GM12878 (cell line): Measurements from ENCODE around the gene CRYBA2. TPM values are rescaled to one million over a fixed set of nuclear protein-coding genes. Genes with fewer than 3 reads are reported as not detected.

Source experiments
- ATAC-seq: fragments of 200-7000 bp; cut with Tn5 transposase; 3 replicates; pipeline ENCODE4 v1.9.1; 2020; ENCODE audit warnings: mild to moderate bottlenecking, moderate library complexity
- BruUV-seq: library from RNA; stranded (reverse); fragments of 400-500 nt; replicated peaks from 2 replicates; lab custom pipeline; 2021; lab: Mats Ljungman, UMichigan
- CTCF ChIA-PET: fragments of 300-600 bp; sonication (Branson Sonifier 250); formaldehyde crosslinking; extraction: SDS; loops from one replicate; lab custom pipeline; 2021; ENCODE audit warnings: inconsistent platforms; lab: Yijun Ruan, JAX
- POLR2A ChIA-PET: fragments of 350-600 bp; formaldehyde crosslinking; extraction: SDS; loops from one replicate; lab custom pipeline; 2021; ENCODE audit warnings: inconsistent platforms; lab: Charles Lee
- RAD21 ChIA-PET: fragments of 300-600 bp; sonication (Branson Sonifier 250); formaldehyde crosslinking; loops from one replicate; lab custom pipeline; 2023; ENCODE audit warnings: antibody characterized with exemption; ENCODE audit not compliant: unreplicated experiment; lab: Charles Lee
- SMC1A ChIA-PET: fragments of 300-600 bp; sonication (Branson Sonifier 250); formaldehyde crosslinking; loops from one replicate; lab custom pipeline; 2023; ENCODE audit not compliant: unreplicated experiment, uncharacterized antibody; lab: Charles Lee
- DNase-seq: peaks from one replicate; pipeline ENCODE4 v3.0.0-alpha.2; 2011; ENCODE audit warnings: low read depth, low spot score
- FAIRE-seq: peaks from 3 replicates; lab custom pipeline; 2011; peaks lifted over from hg19 to GRCh38; lab: Jason Lieb, UNC
- H2AFZ ChIP-seq: 2 replicates; pipeline ENCODE4 v1.6.0; 2011; ENCODE audit warnings: low read depth, low read length, control low read depth; ENCODE audit not compliant: control insufficient read depth
- H3K27ac ChIP-seq: 2 replicates; pipeline ENCODE4 v1.5.1; 2011; ENCODE audit warnings: control low read depth; ENCODE audit not compliant: control insufficient read depth, insufficient read depth
- H3K27me3 ChIP-seq, 2 experiments: replicated peaks in 1 of 2; 2 replicates each; pipeline versions ENCODE4 v1.6.0 to v1.6.1; 2011; ENCODE audit warnings: low read length in 1 of 2; ENCODE audit not compliant: control insufficient read depth in 2 of 2, insufficient read depth in 2 of 2
- H3K36me3 ChIP-seq, 2 experiments: 2 replicates each; pipeline ENCODE4 v1.5.1; 2011; ENCODE audit warnings: low read length in 1 of 2; ENCODE audit not compliant: control insufficient read depth in 2 of 2, insufficient read depth in 2 of 2
- H3K4me1 ChIP-seq: 2 replicates; pipeline ENCODE4 v1.6.1; 2011; ENCODE audit warnings: mild to moderate bottlenecking, low read length, moderate library complexity, mixed read lengths; ENCODE audit not compliant: control insufficient read depth, insufficient read depth
- H3K4me2 ChIP-seq: 2 replicates; pipeline ENCODE4 v1.6.0; 2011; ENCODE audit warnings: control low read depth; ENCODE audit not compliant: control insufficient read depth, insufficient read depth
- H3K4me3 ChIP-seq: fragments of 200-600 bp; sonication (generic); 2 replicates; pipeline ENCODE4 v1.5.1; 2016
- H3K79me2 ChIP-seq: 2 replicates; pipeline ENCODE4 v1.6.0; 2011; ENCODE audit warnings: low read length; ENCODE audit not compliant: control insufficient read depth, insufficient read depth
- H3K9ac ChIP-seq: 2 replicates; pipeline ENCODE4 v1.8.0; 2011; ENCODE audit warnings: low read length, control low read depth, mixed read lengths; ENCODE audit not compliant: control insufficient read depth, insufficient read depth
- H3K9me3 ChIP-seq: replicated peaks from 3 replicates; pipeline ENCODE4 v1.5.1; 2011; ENCODE audit warnings: mild to moderate bottlenecking, low read length; ENCODE audit not compliant: control insufficient read depth, insufficient read depth
- H4K20me1 ChIP-seq: 2 replicates; pipeline ENCODE4 v1.6.0; 2011; ENCODE audit not compliant: control insufficient read depth, insufficient read depth
- ATF2 ChIP-seq: IDR thresholded peaks from 2 replicates; pipeline ENCODE4 v1.6.1; 2012; ENCODE audit warnings: low read length, inconsistent platforms
- NR2C1 ChIP-seq: fragments of 450-650 bp; IDR thresholded peaks from 2 replicates; pipeline ENCODE4 v1.6.1; 2017; ENCODE audit warnings: antibody characterized with exemption, mild to moderate bottlenecking, moderate library complexity
- PKNOX1 ChIP-seq: fragments of 450-650 bp; IDR thresholded peaks from 2 replicates; pipeline ENCODE4 v1.6.1; 2016; ENCODE audit warnings: mild to moderate bottlenecking
- RCOR1 ChIP-seq: conservative IDR thresholded peaks from 2 replicates; pipeline ENCODE4 v1.6.1; 2012; ENCODE audit warnings: low read depth, low read length, improper control_type of control experiment
- REST ChIP-seq: IDR thresholded peaks from 2 replicates; pipeline ENCODE4 v1.6.1; 2012; ENCODE audit warnings: mild to moderate bottlenecking, low read depth, low read length
- SMARCA5 ChIP-seq: fragments of 450-650 bp; IDR thresholded peaks from 2 replicates; pipeline ENCODE4 v1.6.1; 2017; ENCODE audit warnings: mild to moderate bottlenecking
- SP1 ChIP-seq: IDR thresholded peaks from one replicate; pipeline ENCODE4 v1.6.1; 2011; ENCODE audit warnings: low read depth, low read length
- ZNF274 ChIP-seq: IDR thresholded peaks from one replicate; pipeline ENCODE4 v1.8.0; 2011; ENCODE audit not compliant: insufficient read length, insufficient read depth
- WGBS: methylation state at CpG from one replicate; pipeline ENCODE4 v1.1.6; 2016; ENCODE audit warnings: low lambda C conversion rate; ENCODE audit not compliant: insufficient replicate concordance, insufficient coverage; ENCODE audit errors: missing lambda C conversion rate; 5-methylcytosine and 5-hydroxymethylcytosine counted together
- in situ Hi-C: fragments of 300-500 bp; cut with MboI; formaldehyde crosslinking; loops from 9 replicates; pipeline ENCODE4 v1.14.3; 2018; ENCODE audit warnings: mixed read lengths
- intact Hi-C: fragments of 100-400 bp; cut with micrococcal nuclease; formaldehyde crosslinking; loops from one replicate; pipeline ENCODE4 v1.14.2; 2022; ENCODE audit not compliant: unreplicated experiment
- polyA plus RNA-seq, 11 experiments: library from polyadenylated mRNA; depleted of rRNA in 4 of 11; unstranded in 6 of 11; stranded (reverse) in 5 of 11; fragments of >200 nt; fragmentation: Nextera tagmentation in 4 of 11; fragmentation: Illumina TruSeq in 1 of 11; extraction: Ambion mirVana in 4 of 11; extraction: Trizol in 1 of 11; gene quantifications; 1 replicate in 1 of 11; 2 replicates in 10 of 11; pipeline versions ENCODE4 v1.2.1 to v1.2.3, GENCODE V29; 2011 to 2016; ENCODE audit warnings: inconsistent platforms in 2 of 11, missing spikeins in 2 of 11, low read depth in 1 of 11
- total RNA-seq, 4 experiments: library from RNA; depleted of rRNA in 3 of 4; stranded (reverse); fragments of >200 nt in 3 of 4; fragmentation: Illumina TruSeq in 1 of 4; extraction: Trizol in 1 of 4; gene quantifications; 2 replicates each; pipeline versions ENCODE4 v1.2.1 to v1.2.3, GENCODE V29; 2013 to 2021

The CRYBA2 gene
- total and polyA plus RNA-seq, 10 of the 15 experiments (the other 5 are each of a cell fraction or from before 2014, with no cell fraction given): not detected

- TF ChIP-seq NR2C1: no peak
- TF ChIP-seq SP1: no peak
- TF ChIP-seq ATF2: no peak
- TF ChIP-seq ZNF274: no peak
- TF ChIP-seq, all 136 proteins: peak for 0
These were observed 29.6 kb downstream of the CRYBA2 start (continued) for GRCh38 chr2:218963601-218964000.

- ChIA-PET POLR2A (no interaction called here), RAD21 (no interaction called here), SMC1A (no interaction called here)
- 21% methylated on average over 42 of the region's 42 CpGs for WGBS
- ATAC-seq (peak; percentile 29; the same call in 2 of the 3 replicates), DNase-seq (no peak), FAIRE-seq (no peak)
- in situ Hi-C loops: no loop called here
- Histone ChIP-seq H2AFZ (no peak overlapping the region), H3K9ac (no peak overlapping the region), H3K36me3 (no peaks in the 10 kb centered on the region), H3K4me3 (no peak overlapping the region), H3K27me3 (peaks cover 12 to 16% of the 10 kb centered on the region in 2 experiments; a peak in 3 of 4 replicates), H3K27ac (no peak overlapping the region), H3K4me1 (no peaks in the 10 kb centered on the region), H3K9me3 (no peaks in the 10 kb centered on the region)
- no TSS peak for BruUV-seq
- TF ChIP-seq REST (peak; percentile 98), RCOR1 (0 out of 2 replicates have a peak, but pooled peaks have one; percentile 51), PKNOX1 (0 out of 2 replicates have a peak, but pooled peaks have one; percentile 16), SMARCA5 (no peak)
- TF ChIP-seq, all 136 proteins: peak for 3
- CTCF ChIA-PET: no interaction called here
- peak overlapping the region; percentile 44; the same call in 1 of the 2 replicates for H3K4me2 ChIP-seq
- H4K20me1 ChIP-seq: no peaks in the 10 kb centered on the region
- intact Hi-C loops: no loop called here
- H3K79me2 ChIP-seq: no peaks in the 10 kb centered on the region
These were observed 30.2 kb downstream of the CRYBA2 start for GRCh38 chr2:218962859-218963492.
